Testis (tissue), 3 donors: ENCODE data around the gene PCSK2. TPM values are rescaled to one million over a fixed set of nuclear protein-coding genes. Genes with fewer than 3 reads are reported as not detected.

Source experiments
- DNase-seq: peaks from one replicate; pipeline ENCODE4 v3.0.0-alpha.2; 2019
- H3K27ac ChIP-seq, 2 donors: fragments of 200-600 bp; sonication (generic); one replicate each; pipeline ENCODE4 v1.5.1; 2019
- H3K27me3 ChIP-seq: fragments of 200-600 bp; sonication (generic); one replicate; pipeline ENCODE4 v1.5.1; 2019
- H3K36me3 ChIP-seq: fragments of 200-600 bp; sonication (generic); one replicate; pipeline ENCODE4 v1.5.1; 2017; ENCODE audit warnings: low read depth; ENCODE audit errors: missing control alignments
- H3K4me1 ChIP-seq: fragments of 200-600 bp; sonication (generic); one replicate; pipeline ENCODE4 v1.5.1; 2019
- H3K4me3 ChIP-seq, 2 donors: fragments of 200-600 bp; sonication (generic); one replicate each; pipeline ENCODE4 v1.5.1; 2017 to 2019
- H3K9me3 ChIP-seq: fragments of 200-600 bp; sonication (generic); one replicate; pipeline ENCODE4 v1.5.1; 2017
- CTCF ChIP-seq, 3 experiments: fragments of 450-650 bp in 2 of 3; fragments of 200-600 bp in 1 of 3; sonication (generic) in 1 of 3; IDR thresholded peaks; one replicate each; pipeline ENCODE4 v1.5.1; 2016 to 2019; ENCODE audit warnings: antibody characterized with exemption in 3 of 3, mild to moderate bottlenecking in 2 of 3, moderate library complexity in 1 of 3
- POLR2A ChIP-seq: fragments of 450-650 bp; IDR thresholded peaks from one replicate; pipeline ENCODE4 v1.6.1; 2017; ENCODE audit warnings: antibody characterized with exemption, mild to moderate bottlenecking, moderate library complexity
- WGBS, 2 donors: methylation state at CpG; one replicate each; pipeline ENCODE4 v1.1.5; 2018; 5-methylcytosine and 5-hydroxymethylcytosine counted together
- intact Hi-C: fragments of 100-400 bp; cut with DNase I; formaldehyde crosslinking; loops from one replicate; pipeline ENCODE4 v1.15.1; 2023; ENCODE audit warnings: low total_unique reads
- polyA plus RNA-seq: library from polyadenylated mRNA; stranded (reverse); fragments of 350-450 nt; fragmentation: Illumina TruSeq; extraction: RNeasy Lipid Tissue Mini Kit (QIAGEN cat#74804); gene quantifications from one replicate; pipeline ENCODE4 v1.2.3, GENCODE V29; 2014; ENCODE audit warnings: low read depth, low replicate concordance; ENCODE audit not compliant: insufficient read depth
- total RNA-seq, 2 donors: library from RNA; depleted of rRNA; stranded (reverse); fragments of >200 nt; gene quantifications; one replicate each; pipeline ENCODE4 v1.2.3, GENCODE V29; 2016

PCSK2 gene
- total and polyA plus RNA-seq, 3 donors from 2014 or later: 5.1 to 40.5 (median 11.7) TPM

DNA sequence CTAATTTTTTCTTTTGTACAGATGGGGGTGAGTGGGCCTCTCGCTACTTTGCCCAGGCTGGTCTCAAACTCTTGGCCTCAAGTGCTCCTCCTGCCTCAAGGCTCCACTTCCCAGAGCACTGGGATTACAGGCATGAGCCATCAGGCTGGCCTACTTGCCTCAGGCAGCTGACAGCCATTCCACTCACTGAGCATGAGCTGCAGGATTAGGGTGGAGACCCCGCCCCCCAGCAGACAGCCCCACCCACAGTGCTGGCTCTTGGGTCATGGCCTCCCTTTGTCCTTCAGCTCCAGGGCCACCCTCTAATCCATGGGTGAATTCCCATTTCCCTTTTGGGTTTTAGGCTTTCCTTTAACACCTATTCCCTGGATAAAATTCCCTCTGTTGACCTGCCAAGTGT is 222.2 kb downstream of the PCSK2 start:
- no peaks in the 10 kb centered on the region for H3K27me3 ChIP-seq
- 95 to 97% methylated on average over 2 of the region's 2 CpGs for WGBS, 2 donors
- no peak for DNase-seq
- TF ChIP-seq CTCF (IDR thresholded peaks at IDR 0.05): no peak
- TF ChIP-seq POLR2A: no peak
- H3K4me3 ChIP-seq: no peak overlapping the region
- H3K27ac ChIP-seq: no peak overlapping the region
- H3K9me3 ChIP-seq: no peaks in the 10 kb centered on the region
- no peaks in the 10 kb centered on the region for H3K36me3 ChIP-seq
- no peaks in the 10 kb centered on the region for H3K4me1 ChIP-seq
- intact Hi-C loops: no loop called here

DNA sequence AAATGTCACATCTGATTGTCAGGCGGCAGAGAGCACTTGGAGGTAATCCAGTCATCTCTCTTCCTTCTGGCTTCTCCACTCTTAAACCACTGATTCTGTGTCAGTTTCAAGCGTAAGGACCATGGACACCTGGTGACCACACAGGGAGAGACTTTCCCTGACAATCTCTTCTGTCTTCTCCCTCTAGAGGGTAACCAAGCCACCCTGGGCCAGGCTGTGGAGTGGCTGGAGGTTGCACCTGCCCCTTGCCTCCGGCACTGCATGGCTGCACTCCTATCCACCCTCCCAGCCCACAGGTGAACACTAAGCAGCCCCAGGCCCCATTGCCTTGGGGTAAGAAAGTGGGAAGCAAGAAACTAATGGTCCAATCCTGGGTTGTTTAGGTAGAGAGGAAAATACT is 225.6 kb downstream of the PCSK2 start:
- intact Hi-C loops: no loop called here
- Histone ChIP-seq H3K36me3 (no peaks in the 10 kb centered on the region), H3K9me3 (no peaks in the 10 kb centered on the region), H3K27ac (no peak overlapping the region), H3K4me3 (no peak overlapping the region), H3K27me3 (no peaks in the 10 kb centered on the region), H3K4me1 (no peaks in the 10 kb centered on the region)
- no peak for DNase-seq
- no peak for TF ChIP-seq CTCF (IDR thresholded peaks at IDR 0.05)
- no peak for TF ChIP-seq POLR2A
- WGBS, 2 donors: 90 to 91% methylated on average over 3 of the region's 3 CpGs

GRCh38 chr20:17453592-17453991 is 226.8 kb downstream of the PCSK2 start:
- WGBS, 2 donors: 79 to 85% methylated on average over 11 to 22 of the region's 22 CpGs
- Histone ChIP-seq H3K4me3 (no peak overlapping the region), H3K27ac (no peak overlapping the region), H3K4me1 (no peaks in the 10 kb centered on the region), H3K27me3 (no peaks in the 10 kb centered on the region), H3K36me3 (no peaks in the 10 kb centered on the region), H3K9me3 (no peaks in the 10 kb centered on the region)
- intact Hi-C loops: no loop called here
- no peak for DNase-seq
- TF ChIP-seq CTCF (IDR thresholded peaks at IDR 0.05) (no peak), POLR2A (no peak)

DNA sequence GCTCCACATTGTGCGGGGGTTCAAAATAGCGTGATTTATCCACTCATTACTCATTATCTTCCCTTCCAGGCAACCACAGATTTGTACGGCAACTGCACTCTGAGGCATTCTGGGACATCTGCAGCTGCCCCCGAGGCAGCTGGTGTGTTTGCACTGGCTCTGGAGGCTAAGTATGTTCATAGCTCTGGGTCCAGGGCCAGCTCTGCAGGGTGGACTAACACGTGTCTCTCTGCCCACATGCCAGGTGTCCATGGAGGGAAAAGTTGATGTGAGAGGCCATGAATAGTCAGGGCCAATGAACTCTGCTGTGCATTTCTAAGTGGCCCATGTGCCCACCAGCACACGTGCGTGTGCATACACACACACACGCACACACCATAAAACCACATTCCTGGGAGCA is 229.4 kb downstream of the PCSK2 start:
- H3K4me1 ChIP-seq: no peaks in the 10 kb centered on the region

More for the DNA sequence above, 229.4 kb downstream of the PCSK2 start:
- TF ChIP-seq POLR2A: no peak
- no peak for TF ChIP-seq CTCF (IDR thresholded peaks at IDR 0.05)
- Histone ChIP-seq H3K27me3 (no peaks in the 10 kb centered on the region), H3K9me3 (no peaks in the 10 kb centered on the region), H3K27ac (no peak overlapping the region), H3K36me3 (no peaks in the 10 kb centered on the region), H3K4me3 (no peak overlapping the region)
- 87 to 90% methylated on average over 8 of the region's 8 CpGs for WGBS, 2 donors
- intact Hi-C loops: no loop called here
- DNase-seq: no peak
